Cortex of kidney (tissue), 1 donor: Measurements from ENCODE around the gene NRAS.
"Not testable (repeated sequence)": the region's sequence is repeated elsewhere in the genome, so short reads cannot be mapped to it uniquely, and the experiment has no call there.

Source experiments
- DNase-seq: peaks from one replicate; lab custom pipeline; 2025; lab: John Stamatoyannopoulos, UW

NRAS gene

GRCh38 chr1:114716304-114717170, at the start of gene NRAS:
NRAS (minus strand) TSS chr1:114716771; CDS start chr1:114716160, 611 bp downstream.
- DNase-seq: no peak

- no peak for DNase-seq
These were observed 48.1 kb upstream of the NRAS start for GRCh38 chr1:114764689-114765088.

GRCh38 chr1:114758256-114758832, 41.8 kb upstream of the NRAS start:
- DNase-seq: no peak

GRCh38 chr1:114757455-114758255, 41.1 kb upstream of the NRAS start, which contains the start of gene CSDE1:
CSDE1 (minus strand) TSS chr1:114757984; CDS start chr1:114739890, 18,094 bp downstream.
- peak; percentile 33 for DNase-seq

GRCh38 chr1:114756949-114757454, 40.4 kb upstream of the NRAS start:
- no peak for DNase-seq

GRCh38 chr1:114756009-114756892, 39.7 kb upstream of the NRAS start:
- DNase-seq: no peak

- DNase-seq: no peak
These were observed 38.7 kb upstream of the NRAS start for GRCh38 chr1:114755006-114755931.

- DNase-seq: not testable (repeated sequence)
These were observed 37.1 kb upstream of the NRAS start for GRCh38 chr1:114753702-114754101.

- no peak for DNase-seq
These were observed 36.6 kb upstream of the NRAS start for GRCh38 chr1:114753143-114753542.

GRCh38 chr1:114750780-114751179, 34.2 kb upstream of the NRAS start:
- DNase-seq: no peak

- no peak for DNase-seq
These were observed 33.3 kb upstream of the NRAS start for GRCh38 chr1:114749835-114750234.

GRCh38 chr1:114746450-114747121, 30.0 kb upstream of the NRAS start:
- DNase-seq: no peak

GRCh38 chr1:114745291-114745690, 28.7 kb upstream of the NRAS start:
- no peak for DNase-seq

- DNase-seq: no peak
These were observed 25.6 kb upstream of the NRAS start for GRCh38 chr1:114741963-114742746.

GRCh38 chr1:114740331-114740730, 23.8 kb upstream of the NRAS start:
- no peak for DNase-seq

GRCh38 chr1:114737314-114737849, 20.8 kb upstream of the NRAS start:
- DNase-seq: no peak

- DNase-seq: no peak
These were observed 18.9 kb upstream of the NRAS start for GRCh38 chr1:114735479-114735878.

- no peak for DNase-seq
These were observed 13.2 kb upstream of the NRAS start for GRCh38 chr1:114729782-114730181.
